GM18507 (cell line): Measurements from ENCODE around the gene COL27A1.
"Not testable (repeated sequence)": the region's sequence is repeated elsewhere in the genome, so short reads cannot be mapped to it uniquely, and the experiment has no call there.

Experiments
- DNase-seq: peaks from one replicate; pipeline ENCODE4 v3.0.0; 2011; ENCODE audit warnings: low read depth; ENCODE audit not compliant: insufficient read length; ENCODE audit errors: extremely low spot score
- FAIRE-seq: peaks from 2 replicates; lab custom pipeline; 2011; peaks lifted over from hg19 to GRCh38; lab: Jason Lieb, UNC

COL27A1 gene

GRCh38 chr9:114122136-114123027 lies 33.0 kb upstream of the COL27A1 start:
- no peak for FAIRE-seq
- no peak for DNase-seq

- DNase-seq = no peak
- FAIRE-seq = no peak
These were observed 32.0 kb upstream of the COL27A1 start for GRCh38 chr9:114123031-114123977.

- DNase-seq (no peak), FAIRE-seq (no peak)
These were observed 31.2 kb upstream of the COL27A1 start for GRCh38 chr9:114124138-114124537.

GRCh38 chr9:114124666-114125475 lies 30.5 kb upstream of the COL27A1 start:
- FAIRE-seq = no peak

GRCh38 chr9:114125476-114126013 lies 29.8 kb upstream of the COL27A1 start:
- FAIRE-seq (no peak), DNase-seq (no peak)

More at GRCh38 chr9:114124666-114125475, 30.5 kb upstream of the COL27A1 start:
- no peak for DNase-seq

- no peak for DNase-seq
- no peak for FAIRE-seq
These were observed 28.9 kb upstream of the COL27A1 start for GRCh38 chr9:114126247-114127060.

GRCh38 chr9:114128759-114129158 lies 26.6 kb upstream of the COL27A1 start:
- not testable (repeated sequence) for DNase-seq, FAIRE-seq

- FAIRE-seq (no peak), DNase-seq (no peak)
These were observed 25.2 kb upstream of the COL27A1 start for GRCh38 chr9:114130141-114130540.

GRCh38 chr9:114130624-114131277 lies 24.6 kb upstream of the COL27A1 start:
- no peak for FAIRE-seq
- no peak for DNase-seq

- FAIRE-seq (no peak), DNase-seq (no peak)
These were observed 23.4 kb upstream of the COL27A1 start for GRCh38 chr9:114131808-114132549.

- FAIRE-seq = no peak
- no peak for DNase-seq
These were observed 22.8 kb upstream of the COL27A1 start for GRCh38 chr9:114132550-114132918.

- DNase-seq (no peak), FAIRE-seq (no peak)
These were observed 20.4 kb upstream of the COL27A1 start for GRCh38 chr9:114134827-114135396.

GRCh38 chr9:114137831-114138230 lies 17.5 kb upstream of the COL27A1 start:
- FAIRE-seq (no peak), DNase-seq (no peak)

GRCh38 chr9:114138552-114138971 lies 16.8 kb upstream of the COL27A1 start:
- FAIRE-seq (no peak), DNase-seq (no peak)

- DNase-seq = no peak
- FAIRE-seq = no peak
These were observed 16.3 kb upstream of the COL27A1 start for GRCh38 chr9:114139071-114139470.

GRCh38 chr9:114140401-114140800 lies 14.9 kb upstream of the COL27A1 start:
- DNase-seq = no peak
- FAIRE-seq = no peak

GRCh38 chr9:114140850-114141249 lies 14.5 kb upstream of the COL27A1 start:
- FAIRE-seq = no peak
- DNase-seq = no peak
